Retina (tissue), 1 donor: ENCODE results near the gene ZNF385C.

Experiments used
- DNase-seq: peaks from one replicate; pipeline ENCODE4 v3.0.0-alpha.2; 2016

Gene ZNF385C

GRCh38 chr17:41982026-41982760, 116.1 kb downstream of the ZNF385C start:
- DNase-seq = no peak

- DNase-seq = no peak
These were observed 120.3 kb downstream of the ZNF385C start for GRCh38 chr17:41977991-41978390.

- DNase-seq = no peak
These were observed 122.0 kb downstream of the ZNF385C start for GRCh38 chr17:41976142-41976768.
